ENCODE data around the gene CAPN12. TPM values are rescaled to one million over a fixed set of nuclear protein-coding genes. Genes with fewer than 3 reads are reported as not detected.

Gene CAPN12
- total and polyA plus RNA-seq, 2 experiments from 2014 or later = 19.1 to 20.5 TPM

- no peak for TF ChIP-seq ZNF462 (CRISPR knock-in tag; IDR thresholded peaks at IDR 0.05)
- no peak for TF ChIP-seq POLR2AphosphoS5 (IDR thresholded peaks at IDR 0.05; ENCODE audit: low read depth)
- TF ChIP-seq ETS1 (IDR thresholded peaks at IDR 0.05) = no peak
These were observed 20.9 kb upstream of the CAPN12 start (continued) for GRCh38 chr19:38765214-38765613.

DNA sequence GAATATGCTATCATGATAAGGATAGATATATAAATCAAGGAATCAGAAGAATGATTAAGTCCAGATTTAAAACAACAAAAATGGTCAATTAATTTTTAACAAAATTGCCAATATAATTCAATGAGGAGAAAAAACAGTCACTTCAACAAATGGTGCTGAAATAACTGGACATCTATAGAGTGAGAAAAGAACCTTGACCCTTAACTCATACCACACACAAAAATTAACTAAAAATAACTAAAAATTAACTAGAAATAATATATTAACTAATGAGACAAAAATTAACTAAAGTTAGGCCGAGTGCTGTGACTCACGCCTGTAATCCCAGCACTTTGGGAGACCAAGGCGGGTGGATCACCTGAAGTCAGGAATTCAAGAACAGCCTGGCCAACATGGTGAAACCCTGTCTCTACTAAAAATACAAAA is 19.5 kb upstream of the CAPN12 start:
- no peaks in the 10 kb centered on the region for H4K20me1 ChIP-seq (replicated peaks; ENCODE audit: insufficient read depth)
- no peaks in the 10 kb centered on the region for H3K27me3 ChIP-seq (ENCODE audit: insufficient read depth)
- no peaks in the 10 kb centered on the region for H3K36me3 Mint-ChIP-seq (ENCODE audit: low read depth)
- ATAC-seq = no peak
- no peak overlapping the region for H2AFZ ChIP-seq
- H3K9me2 ChIP-seq (ENCODE audit: insufficient read depth) = no peaks in the 10 kb centered on the region
- H3K4me2 ChIP-seq = no peak overlapping the region
- H3K9me3 Mint-ChIP-seq = no peaks in the 10 kb centered on the region
- H3F3A ChIP-seq (replicated peaks; ENCODE audit: low read depth) = peaks cover 3% of the 10 kb centered on the region; the same call in 1 of the 2 replicates
- no peaks in the 10 kb centered on the region for H3K4me1 ChIP-seq (ENCODE audit: insufficient read depth)
- no peak for DNase-seq (ENCODE audit: low spot score)
- H3K79me2 ChIP-seq (replicated peaks; ENCODE audit: insufficient read depth) = no peaks in the 10 kb centered on the region
- H3K4me1 Mint-ChIP-seq = no peaks in the 10 kb centered on the region
- no peak overlapping the region for H3K4me3 ChIP-seq
- H3K4me3 Mint-ChIP-seq = no peak overlapping the region
- peaks cover 5% of the 10 kb centered on the region for H3K27me3 Mint-ChIP-seq (ENCODE audit: insufficient read depth, low read depth, poor library complexity)
- H3K36me3 ChIP-seq (ENCODE audit: insufficient read depth) = no peaks in the 10 kb centered on the region
- no peak overlapping the region for H3K27ac ChIP-seq (ENCODE audit: low read depth)
- no peak overlapping the region for H3K27ac Mint-ChIP-seq
- no peak for TF ChIP-seq ZNF462 (CRISPR knock-in tag; IDR thresholded peaks at IDR 0.05)
- TF ChIP-seq EZH2 (IDR thresholded peaks at IDR 0.05; ENCODE audit: low read depth, unreplicated experiment) = no peak
- no peak for TF ChIP-seq EZH2phosphoT487 (IDR thresholded peaks at IDR 0.05; ENCODE audit: unreplicated experiment)
- TF ChIP-seq JUNB (IDR thresholded peaks at IDR 0.05; ENCODE audit: unreplicated experiment) = no peak
- no peak for TF ChIP-seq NANOG (IDR thresholded peaks at IDR 0.05; ENCODE audit: borderline replicate concordance)
- no peak for TF ChIP-seq ETS1 (IDR thresholded peaks at IDR 0.05)
- TF ChIP-seq POLR2AphosphoS5 (IDR thresholded peaks at IDR 0.05; ENCODE audit: low read depth) = no peak
